ENCODE results near the gene BNC2. TPM values are rescaled to one million over a fixed set of nuclear protein-coding genes. Genes with fewer than 3 reads are reported as not detected.

BNC2 gene
- total RNA-seq, 4 donors from 2014 or later = 90.2 to 130 (median 100.0) TPM

DNA sequence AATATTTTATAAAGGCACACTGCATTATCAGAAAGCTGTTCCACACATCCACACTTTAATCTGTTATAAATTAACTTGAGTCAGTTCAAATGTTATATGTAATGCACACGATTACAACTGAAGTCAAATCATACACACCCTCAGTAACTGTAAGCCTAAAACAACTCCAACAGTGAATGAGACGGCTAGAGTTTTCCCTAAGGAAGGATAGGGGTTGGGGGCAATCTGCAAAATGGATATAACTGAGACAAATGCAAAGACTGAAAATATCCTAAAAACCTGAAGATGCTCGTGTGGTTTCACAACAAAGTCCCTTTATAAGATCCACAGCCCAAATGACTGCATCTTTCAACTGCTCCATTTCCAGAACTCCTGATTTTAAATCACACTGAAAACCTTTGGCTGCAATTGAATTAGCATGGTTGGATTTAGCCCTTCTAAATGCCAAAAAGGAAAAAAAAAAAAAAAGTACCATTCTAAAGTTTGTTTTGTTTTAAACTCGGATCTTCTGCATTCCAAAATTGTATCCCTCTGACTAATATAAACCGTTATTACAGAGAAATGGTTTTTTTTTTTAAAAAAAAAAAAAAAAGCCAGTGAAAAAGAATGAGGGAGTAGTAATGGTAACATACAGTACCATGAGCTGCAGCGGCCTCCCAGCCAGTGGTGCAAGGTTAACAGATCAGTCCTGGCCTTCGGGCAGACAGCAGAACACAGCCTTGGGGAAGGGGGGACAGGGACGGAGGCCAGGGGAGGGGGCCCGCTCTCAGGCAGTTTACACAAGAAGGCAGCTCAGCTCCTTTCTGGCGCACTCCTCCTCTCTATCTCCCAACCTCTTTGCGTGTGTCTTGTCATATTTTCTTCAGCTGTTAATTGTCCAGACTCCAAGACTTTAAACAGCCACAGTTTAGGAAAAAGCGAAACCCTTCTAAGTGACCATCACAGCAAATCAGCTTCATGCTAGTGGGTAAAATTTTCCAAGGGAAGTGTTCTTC lies 166.1 kb downstream of the BNC2 start:
- Histone ChIP-seq H3K27ac (peak overlapping the region; percentile 76 to 97 (median 92)), H3K4me3 (peak overlapping the region; percentile 22 to 48), H3K27me3 (no peaks in the 10 kb centered on the region), H3K9me3 (no peaks in the 10 kb centered on the region), H3K4me1 (peaks cover 10 to 71% (median 25%) of the 10 kb centered on the region in 3 donors), H3K36me3 (no peaks in the 10 kb centered on the region)
- WGBS, 2 donors (ENCODE audit: low coverage in 1 of 2) = 15% methylated on average over 7 to 10 of the region's 12 CpGs
- TF ChIP-seq POLR2AphosphoS5 (IDR thresholded peaks at IDR 0.05) (peak; percentile 46), EP300 (IDR thresholded peaks at IDR 0.05) (no peak)
- ATAC-seq = peak; percentile 74

DNA sequence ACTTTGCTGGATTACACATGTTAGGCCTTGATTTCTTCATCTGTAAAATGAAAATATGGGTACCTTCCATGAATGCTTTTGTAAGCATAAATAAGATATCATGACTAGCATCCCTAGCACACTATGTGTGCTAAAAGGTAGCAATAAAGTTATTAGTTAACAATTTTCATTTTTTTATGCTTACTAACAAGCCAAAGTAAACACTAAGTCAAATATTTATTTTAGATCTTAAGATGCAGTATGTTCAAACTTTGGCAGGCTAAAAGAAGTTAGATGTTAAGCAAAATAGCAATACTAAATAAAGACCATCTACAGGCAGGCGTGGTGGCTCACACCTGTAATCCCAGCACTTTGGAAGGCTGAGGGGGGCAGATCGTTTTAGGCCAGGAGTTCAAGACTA lies 169.1 kb downstream of the BNC2 start:
- Histone ChIP-seq H3K4me1 (peaks cover 14 to 67% (median 20%) of the 10 kb centered on the region in 3 donors), H3K36me3 (no peaks in the 10 kb centered on the region), H3K27ac (peak overlapping the region in 3 of 4 donors; percentile 1 to 37 (median 18)), H3K4me3 (no peak overlapping the region), H3K9me3 (no peaks in the 10 kb centered on the region), H3K27me3 (no peaks in the 10 kb centered on the region)
- 45 to 63% methylated on average over 2 of the region's 2 CpGs for WGBS, 2 donors (ENCODE audit: low coverage in 1 of 2)
- TF ChIP-seq, protein P1, sequence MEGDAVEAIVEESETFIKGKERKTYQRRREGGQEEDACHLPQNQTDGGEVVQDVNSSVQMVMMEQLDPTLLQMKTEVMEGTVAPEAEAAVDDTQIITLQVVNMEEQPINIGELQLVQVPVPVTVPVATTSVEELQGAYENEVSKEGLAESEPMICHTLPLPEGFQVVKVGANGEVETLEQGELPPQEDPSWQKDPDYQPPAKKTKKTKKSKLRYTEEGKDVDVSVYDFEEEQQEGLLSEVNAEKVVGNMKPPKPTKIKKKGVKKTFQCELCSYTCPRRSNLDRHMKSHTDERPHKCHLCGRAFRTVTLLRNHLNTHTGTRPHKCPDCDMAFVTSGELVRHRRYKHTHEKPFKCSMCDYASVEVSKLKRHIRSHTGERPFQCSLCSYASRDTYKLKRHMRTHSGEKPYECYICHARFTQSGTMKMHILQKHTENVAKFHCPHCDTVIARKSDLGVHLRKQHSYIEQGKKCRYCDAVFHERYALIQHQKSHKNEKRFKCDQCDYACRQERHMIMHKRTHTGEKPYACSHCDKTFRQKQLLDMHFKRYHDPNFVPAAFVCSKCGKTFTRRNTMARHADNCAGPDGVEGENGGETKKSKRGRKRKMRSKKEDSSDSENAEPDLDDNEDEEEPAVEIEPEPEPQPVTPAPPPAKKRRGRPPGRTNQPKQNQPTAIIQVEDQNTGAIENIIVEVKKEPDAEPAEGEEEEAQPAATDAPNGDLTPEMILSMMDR (IDR thresholded peaks at IDR 0.05) = no peak
- no peak for ATAC-seq

DNA sequence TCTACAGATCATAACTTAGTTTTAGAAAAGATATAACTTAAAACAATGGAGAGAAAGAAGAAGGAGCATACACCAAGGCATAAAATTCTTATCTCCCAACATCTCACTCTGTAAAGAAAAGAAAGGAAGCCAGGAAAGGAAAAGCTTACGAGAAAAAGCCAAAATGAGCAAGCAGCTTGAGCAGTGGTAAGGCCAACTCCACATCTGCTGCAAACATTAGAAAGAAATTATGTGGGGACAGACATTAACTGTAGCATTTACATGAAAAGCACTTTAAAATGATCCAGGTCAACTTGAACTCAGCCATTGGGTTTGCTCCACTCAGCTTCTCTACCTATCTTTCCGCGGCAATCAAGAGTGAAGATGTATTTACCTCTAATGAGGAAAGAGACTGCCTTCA lies 176.9 kb downstream of the BNC2 start:
- H3K4me3 ChIP-seq = no peak overlapping the region
- TF ChIP-seq, protein P1 (IDR thresholded peaks at IDR 0.05) = no peak
- no peak for TF ChIP-seq POLR2AphosphoS5 (IDR thresholded peaks at IDR 0.05)
- TF ChIP-seq POLR2A (IDR thresholded peaks at IDR 0.05) = no peak
- no peak for TF ChIP-seq EP300 (IDR thresholded peaks at IDR 0.05)
- no peak overlapping the region for H3K27ac ChIP-seq
- no peak for ATAC-seq
- WGBS, 2 donors (ENCODE audit: low coverage in 1 of 2) = 60 to 72% methylated on average over 3 of the region's 3 CpGs
- H3K27me3 ChIP-seq = no peaks in the 10 kb centered on the region
- H3K9me3 ChIP-seq = no peaks in the 10 kb centered on the region
- H3K36me3 ChIP-seq = no peaks in the 10 kb centered on the region
- peaks cover 0 to 35% (median 5%) of the 10 kb centered on the region in 3 donors for H3K4me1 ChIP-seq

DNA sequence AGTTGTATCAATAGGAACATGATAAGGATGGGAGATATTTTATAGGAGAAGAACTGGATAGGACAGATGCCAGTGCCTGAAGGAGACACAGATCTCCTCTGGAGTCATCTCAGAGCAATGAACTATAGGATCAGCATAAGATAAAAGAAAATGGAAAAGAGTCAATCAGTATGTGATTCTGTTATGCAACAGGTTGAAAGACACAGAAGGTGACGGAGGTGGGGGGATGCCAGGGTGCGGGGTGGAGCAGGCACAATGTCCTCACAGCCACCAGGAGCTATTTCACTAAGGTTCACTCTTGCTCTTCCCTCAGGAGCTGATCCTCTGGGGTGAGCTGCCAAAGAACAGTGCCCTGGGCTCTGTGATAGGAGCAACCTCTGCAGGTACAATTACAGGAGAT lies 179.8 kb downstream of the BNC2 start:
- no peaks in the 10 kb centered on the region for H3K9me3 ChIP-seq
- ATAC-seq = no peak
- H3K27me3 ChIP-seq = no peaks in the 10 kb centered on the region
- H3K4me3 ChIP-seq = no peak overlapping the region
- H3K27ac ChIP-seq = no peak overlapping the region
- H3K36me3 ChIP-seq = no peaks in the 10 kb centered on the region
- TF ChIP-seq EP300 (IDR thresholded peaks at IDR 0.05) = no peak
- WGBS, 2 donors (ENCODE audit: low coverage in 1 of 2) = 92 to 94% methylated on average over 2 of the region's 2 CpGs
- H3K4me1 ChIP-seq = peaks cover 0 to 43% (median 5%) of the 10 kb centered on the region in 3 donors

DNA sequence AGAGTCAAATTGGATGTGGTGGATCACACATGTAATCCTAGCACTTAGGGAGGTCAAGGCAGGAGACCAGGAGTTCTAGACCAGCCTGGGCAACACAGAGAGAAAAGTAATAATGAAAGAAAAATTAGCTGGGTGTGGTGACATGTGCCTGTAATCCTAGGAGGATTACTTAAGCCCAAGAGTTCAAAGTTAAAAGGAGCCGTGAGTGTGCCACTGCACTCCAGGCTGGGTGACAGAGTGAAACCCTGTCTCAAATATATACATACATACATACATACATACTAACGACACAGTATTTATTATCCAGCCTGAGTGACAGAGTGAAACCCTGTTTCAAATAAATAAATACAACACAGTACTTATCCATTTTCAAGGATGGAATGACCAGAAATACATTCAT lies 180.3 kb downstream of the BNC2 start:
- Histone ChIP-seq H3K36me3 (no peaks in the 10 kb centered on the region), H3K27me3 (no peaks in the 10 kb centered on the region), H3K4me1 (peaks cover 0 to 43% (median 5%) of the 10 kb centered on the region in 3 donors), H3K9me3 (no peaks in the 10 kb centered on the region), H3K27ac (peak overlapping the region in 1 of 4 donors; percentile 3), H3K4me3 (no peak overlapping the region)
- ATAC-seq = no peak
- 71 to 83% methylated on average over 1 of the region's 2 CpGs for WGBS, 2 donors (ENCODE audit: low coverage in 1 of 2)
- TF ChIP-seq POLR2A (IDR thresholded peaks at IDR 0.05) (no peak), POLR2AphosphoS5 (IDR thresholded peaks at IDR 0.05) (no peak), EP300 (IDR thresholded peaks at IDR 0.05) (no peak)
- TF ChIP-seq, protein P1 (IDR thresholded peaks at IDR 0.05) = no peak
